CD4-positive, alpha-beta T cell treated with Interleukin-2 at 100 ng/mL for 4 hours (primary cell): ENCODE data around the gene IL1RAPL1.

ENCODE experiments used
- DNase-seq: peaks from one replicate; pipeline ENCODE4 v3.0.0-alpha.2; 2020; ENCODE audit warnings: low spot score

IL1RAPL1 gene

DNA sequence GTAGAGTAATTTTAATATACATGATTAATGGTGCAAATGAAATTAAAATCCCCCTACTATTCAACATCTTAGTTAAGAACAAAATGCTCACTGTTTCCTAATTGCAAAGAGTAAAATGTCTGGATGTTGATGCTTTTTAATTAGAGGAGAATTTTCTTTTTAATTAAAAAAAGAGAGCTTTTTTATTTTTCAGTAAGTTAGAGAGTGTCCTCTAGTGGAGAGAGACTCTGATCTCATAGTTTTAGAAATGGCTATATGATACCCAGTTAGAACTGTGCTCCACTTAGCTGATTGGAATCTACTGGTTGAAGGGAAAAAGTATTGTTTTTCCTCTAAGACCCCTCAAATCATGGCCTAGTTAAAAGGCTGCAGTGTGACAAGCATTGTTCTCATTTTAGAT is 1316.1 kb downstream of the IL1RAPL1 start:
- no peak for DNase-seq

DNA sequence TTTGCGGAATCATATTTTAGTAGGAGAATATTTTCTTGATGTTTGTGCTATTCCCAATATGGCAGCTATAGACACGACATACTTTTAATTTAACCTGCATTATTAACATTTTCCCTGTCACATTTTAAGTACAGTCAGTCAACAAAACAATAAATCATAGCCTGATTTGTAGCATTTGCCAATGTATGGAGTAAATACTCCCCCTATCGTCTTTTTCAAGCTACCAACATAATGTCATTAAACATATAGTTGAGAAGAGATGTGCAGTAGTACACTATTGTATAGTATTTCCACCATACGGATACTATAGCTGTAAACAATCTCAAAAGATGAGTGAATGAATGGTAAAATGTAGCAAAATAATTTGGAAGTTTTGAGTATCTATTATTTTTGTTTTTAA is 1324.4 kb downstream of the IL1RAPL1 start:
- no peak for DNase-seq

DNA sequence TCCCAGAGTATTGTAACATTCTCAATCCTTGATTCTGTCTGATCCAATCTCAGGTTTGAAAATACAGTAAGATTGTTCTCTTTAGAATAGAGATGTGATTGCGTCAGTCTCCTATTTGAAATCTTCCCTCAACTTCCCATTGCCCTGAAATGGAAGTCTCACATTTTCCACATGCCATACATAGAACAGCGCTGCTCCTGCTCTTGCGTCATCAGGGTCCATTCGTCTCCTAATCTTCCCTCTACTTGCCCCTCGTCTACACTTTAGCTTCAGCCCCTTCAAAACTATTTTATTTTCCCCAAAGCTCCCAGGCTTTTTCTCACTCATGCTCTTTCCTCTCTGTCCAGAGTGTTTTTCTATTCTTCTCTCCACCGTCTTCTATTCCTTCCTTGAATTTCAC is 1326.4 kb downstream of the IL1RAPL1 start:
- DNase-seq, result no peak

- DNase-seq, result no peak
These were observed 1335.4 kb downstream of the IL1RAPL1 start for GRCh38 chrX:29922607-29923006.

DNA sequence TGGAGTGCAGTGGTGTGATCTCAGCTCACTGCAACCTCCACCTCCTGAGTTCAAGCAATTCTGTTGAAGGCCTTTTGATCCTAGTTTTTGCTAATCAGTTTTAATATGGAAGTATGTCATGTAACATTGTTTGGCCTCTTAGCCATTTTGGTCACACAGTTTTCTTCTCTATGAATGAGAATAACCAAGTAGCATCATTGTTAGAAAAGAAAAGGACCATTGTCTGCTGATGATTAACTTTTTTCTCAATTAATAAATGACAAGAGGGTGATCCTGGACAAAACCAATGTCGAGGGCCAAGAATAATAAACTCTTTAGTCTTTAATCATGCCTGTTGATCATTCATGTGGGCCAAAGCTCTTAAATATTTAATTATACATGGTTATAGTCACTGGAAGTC is 1338.8 kb downstream of the IL1RAPL1 start:
- no peak for DNase-seq

DNA sequence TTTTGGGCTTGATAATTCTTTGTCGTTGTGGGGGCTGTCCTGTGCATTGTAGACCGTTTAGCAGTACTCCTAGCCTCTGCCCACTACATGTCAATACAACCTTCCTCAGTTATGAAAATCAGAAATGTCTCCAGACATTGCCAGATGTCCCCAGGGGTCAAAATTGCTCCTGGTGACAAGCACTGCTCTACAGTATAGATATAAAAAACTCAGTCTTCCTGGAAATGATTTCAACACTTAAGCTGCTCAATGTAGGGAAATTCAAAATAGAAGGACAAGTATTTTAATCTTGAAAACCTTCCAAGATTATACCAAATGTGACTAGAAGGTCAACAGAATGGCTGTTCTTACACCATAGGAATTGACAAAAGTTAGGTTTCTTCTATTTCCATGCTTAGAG is 1339.4 kb downstream of the IL1RAPL1 start:
- no peak for DNase-seq

DNA sequence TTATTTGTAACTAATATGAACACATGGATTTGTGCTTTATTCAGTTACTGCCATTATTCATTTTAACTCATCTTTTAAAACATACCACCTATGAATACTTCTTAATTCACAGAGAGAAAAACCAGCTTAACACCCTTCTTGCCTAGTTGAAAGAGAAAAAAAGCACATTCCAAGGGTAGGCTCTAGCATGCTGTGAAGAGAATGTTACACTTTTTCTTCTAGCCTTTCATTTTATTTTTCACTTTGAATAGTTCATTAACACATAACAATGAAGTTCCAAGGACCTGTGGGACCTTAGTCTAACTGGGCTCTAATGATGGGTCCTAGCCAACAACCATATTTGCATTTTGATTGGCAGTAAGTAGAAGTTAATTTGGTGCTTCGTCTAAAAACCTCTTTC is 1348.2 kb downstream of the IL1RAPL1 start:
- DNase-seq, result no peak

DNA sequence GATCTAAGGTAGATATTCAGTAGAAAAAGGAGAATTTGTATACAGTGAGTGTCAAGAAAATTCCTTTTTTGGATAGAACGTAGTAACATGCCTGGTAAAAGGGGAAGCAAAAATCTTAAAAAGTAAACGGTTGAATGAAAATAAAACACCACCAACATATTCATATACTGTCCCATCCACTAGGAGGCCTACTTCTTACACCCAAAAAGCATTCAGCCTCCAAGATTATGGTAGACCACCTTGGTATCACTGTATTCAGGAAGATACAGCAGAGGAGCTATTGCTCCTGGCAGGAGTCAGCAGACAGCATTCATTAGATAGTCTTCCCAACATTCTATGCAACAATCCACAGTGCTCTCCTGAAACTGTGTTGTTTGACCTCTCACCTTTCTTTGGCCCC is 1353.5 kb downstream of the IL1RAPL1 start:
- no peak for DNase-seq

GRCh38 chrX:29941287-29941686 is 1354.0 kb downstream of the IL1RAPL1 start:
- DNase-seq, result no peak

DNA sequence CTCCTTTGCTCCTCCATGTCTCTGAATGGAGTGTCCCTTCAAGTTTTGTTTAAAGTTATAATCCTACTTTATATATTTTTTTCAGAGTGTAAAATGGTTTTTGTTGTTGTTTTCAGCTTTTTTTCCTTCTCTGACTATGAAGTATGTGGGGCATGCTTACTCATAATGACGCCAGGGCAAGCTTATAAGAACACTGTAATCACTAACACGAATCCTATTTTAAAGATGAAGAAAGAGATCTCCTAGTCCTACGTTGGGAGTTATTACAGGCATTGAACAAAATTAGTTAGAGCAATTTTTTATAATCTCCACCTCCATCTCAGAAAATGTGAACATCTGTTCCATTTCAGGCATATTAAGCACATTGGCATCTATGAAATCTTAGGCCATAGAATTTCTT is 1360.0 kb downstream of the IL1RAPL1 start:
- no peak for DNase-seq

GRCh38 chrX:29948653-29949052 is 1361.4 kb downstream of the IL1RAPL1 start:
- DNase-seq, result no peak

DNA sequence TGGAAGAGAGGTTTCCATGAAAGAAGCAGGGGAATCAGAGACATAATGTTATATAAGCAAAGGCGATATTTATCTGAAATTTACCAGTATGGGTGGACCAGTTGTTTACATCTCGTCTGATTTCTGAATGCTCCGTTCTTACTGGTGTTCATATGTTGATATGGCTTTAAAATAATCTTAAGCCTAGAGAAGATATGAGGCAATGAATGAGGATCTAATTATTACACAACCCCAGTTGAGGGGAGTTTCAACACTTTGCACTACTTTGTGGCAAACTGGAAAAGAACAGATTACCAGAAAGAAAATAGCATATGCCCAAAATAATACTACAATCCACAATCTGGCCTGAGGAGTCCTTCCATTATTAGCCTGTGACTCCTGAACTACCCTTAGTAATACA is 1364.8 kb downstream of the IL1RAPL1 start:
- DNase-seq, result no peak

DNA sequence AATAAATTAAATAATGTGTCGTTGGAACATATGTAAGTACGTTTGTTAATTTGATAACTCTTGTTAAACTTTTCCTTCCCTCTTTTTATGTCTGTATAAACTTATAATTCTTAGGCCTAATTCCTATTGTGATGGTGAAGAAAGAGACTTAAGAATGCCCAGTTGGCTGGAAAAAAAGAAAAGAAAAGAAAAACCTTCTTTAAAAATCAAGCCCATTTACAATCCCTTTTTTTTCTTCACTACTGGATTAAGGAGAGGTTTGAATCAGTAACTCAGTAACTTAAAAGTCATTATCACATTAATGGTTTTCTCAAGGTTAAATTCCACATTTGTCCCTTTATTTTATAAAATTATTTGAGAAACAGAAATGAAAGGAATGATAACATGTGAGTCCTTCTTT is 1374.8 kb downstream of the IL1RAPL1 start:
- no peak for DNase-seq

- DNase-seq, result no peak
These were observed 1378.4 kb downstream of the IL1RAPL1 start for GRCh38 chrX:29965634-29966033.

DNA sequence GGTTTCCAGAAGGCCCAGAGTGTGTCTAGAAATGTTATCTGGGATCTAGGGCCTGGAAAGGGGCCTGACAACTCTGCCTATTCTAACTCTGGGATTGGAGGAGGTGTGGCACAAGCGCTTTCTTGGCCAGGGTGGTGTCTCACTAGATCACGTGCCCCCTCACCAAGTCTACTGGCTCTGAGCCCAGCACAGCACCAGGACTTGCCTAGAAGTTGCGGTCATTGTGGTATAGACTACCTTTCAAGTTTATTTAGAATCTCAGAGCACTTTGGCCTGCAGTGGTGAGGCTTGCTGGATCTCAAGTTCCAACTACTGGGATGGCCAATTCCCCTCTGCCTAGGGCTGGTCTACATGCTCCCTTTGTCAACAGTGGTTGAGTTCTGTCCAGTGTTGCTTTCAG is 1404.8 kb downstream of the IL1RAPL1 start:
- DNase-seq, result no peak

DNA sequence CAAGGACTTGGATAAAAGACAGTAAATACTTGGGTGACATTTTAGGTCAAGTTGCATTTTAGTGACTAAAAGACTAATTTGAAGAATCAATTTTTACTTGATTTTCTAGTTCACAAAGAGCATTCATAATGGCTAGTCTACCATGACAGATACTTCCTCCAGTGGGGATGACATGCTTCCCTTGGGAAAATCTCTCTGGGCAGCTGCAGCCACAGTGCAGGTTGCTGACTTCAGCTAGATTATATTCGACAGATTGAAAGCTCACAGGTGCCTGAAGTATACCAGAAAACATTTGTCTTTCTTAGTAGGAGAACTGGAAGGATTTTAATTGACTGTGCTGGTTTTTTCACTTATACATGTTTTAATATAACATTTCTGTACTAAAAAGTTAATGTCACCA is 1418.6 kb downstream of the IL1RAPL1 start:
- no peak for DNase-seq
